AG10803 (cell line): ENCODE measurements around the gene ZDHHC20.

Experiments used
- DNase-seq: peaks from one replicate; pipeline ENCODE4 v3.0.0; 2010; ENCODE audit warnings: low read depth
- H3K4me3 ChIP-seq: 2 replicates; pipeline ENCODE4 v1.5.1; 2011; ENCODE audit warnings: mild to moderate bottlenecking, low read length, control low read depth
- CTCF ChIP-seq: conservative IDR thresholded peaks from 2 replicates; pipeline ENCODE4 v1.5.1; 2011; ENCODE audit warnings: mild to moderate bottlenecking, low read length, control low read depth, inconsistent platforms

ZDHHC20 gene

GRCh38 chr13:21478881-21479808, 20.0 kb upstream of the ZDHHC20 start:
- H3K4me3 ChIP-seq = peak overlapping the region; percentile 48
- DNase-seq = peak; percentile 77
- peak; percentile 69 for TF ChIP-seq CTCF

GRCh38 chr13:21476893-21477472, 17.9 kb upstream of the ZDHHC20 start:
- H3K4me3 ChIP-seq = peak overlapping the region; percentile 55
- DNase-seq = peak; percentile 76
- TF ChIP-seq CTCF = peak; percentile 98

GRCh38 chr13:21475115-21475514, 16.0 kb upstream of the ZDHHC20 start:
- no peak for DNase-seq

GRCh38 chr13:21470785-21471184, 11.7 kb upstream of the ZDHHC20 start:
- H3K4me3 ChIP-seq = no peak overlapping the region
- no peak for TF ChIP-seq CTCF

More at GRCh38 chr13:21475115-21475514, 16.0 kb upstream of the ZDHHC20 start:
- no peak for TF ChIP-seq CTCF
- H3K4me3 ChIP-seq = no peak overlapping the region

GRCh38 chr13:21466527-21466926, 7.4 kb upstream of the ZDHHC20 start:
- DNase-seq = no peak
- TF ChIP-seq CTCF = no peak
- H3K4me3 ChIP-seq = no peak overlapping the region

More at GRCh38 chr13:21470785-21471184, 11.7 kb upstream of the ZDHHC20 start:
- no peak for DNase-seq

GRCh38 chr13:21465710-21466160, 6.6 kb upstream of the ZDHHC20 start:
- DNase-seq = no peak
- no peak overlapping the region for H3K4me3 ChIP-seq
- no peak for TF ChIP-seq CTCF
